K562 (cell line): ENCODE data around the gene WLS. TPM values are rescaled to one million over a fixed set of nuclear protein-coding genes. Genes with fewer than 3 reads are reported as not detected.

ENCODE experiments used
- ATAC-seq: fragments of 200-7000 bp; cut with Tn5 transposase; 3 replicates; pipeline ENCODE4 v1.9.1; 2020; ENCODE audit warnings: moderate library complexity
- BruUV-seq: library from RNA; stranded (reverse); fragments of 400-500 nt; replicated peaks from 2 replicates; lab custom pipeline; 2021; lab: Mats Ljungman, UMichigan
- CTCF ChIA-PET: fragments of 300-600 bp; formaldehyde crosslinking; extraction: SDS; loops from one replicate; lab custom pipeline; 2021; ENCODE audit warnings: low intra/inter-chr PET ratio; lab: Yijun Ruan, JAX
- POLR2A ChIA-PET: fragments of 300-600, 350-650 bp; sonication (Branson Sonifier 250); formaldehyde crosslinking; extraction: SDS; loops from one replicate; lab custom pipeline; 2021; ENCODE audit warnings: antibody characterized with exemption, inconsistent platforms; lab: Yijun Ruan, JAX
- DNase-seq, 4 experiments: peaks; one replicate each; pipeline versions ENCODE4 v3.0.0 to v3.0.0-alpha.2; 2011 to 2018; ENCODE audit warnings: low spot score in 3 of 4, mixed read lengths in 3 of 4; ENCODE audit errors: extremely low read depth in 1 of 4
- FAIRE-seq: peaks from 2 replicates; lab custom pipeline; 2011; peaks lifted over from hg19 to GRCh38; lab: Jason Lieb, UNC
- H2AFZ ChIP-seq: 2 replicates; pipeline ENCODE4 v1.6.0; 2011; ENCODE audit warnings: low read depth, low read length, control low read depth, inconsistent platforms
- H3K27ac ChIP-seq: fragments of 200-600 bp; 3 replicates; pipeline ENCODE4 v1.8.0; 2011; ENCODE audit warnings: low read depth, mild to moderate bottlenecking, control low read depth, inconsistent platforms, low read length, moderate library complexity, mixed read lengths; ENCODE audit errors: extremely low read depth
- H3K27me3 ChIP-seq, 2 experiments: fragments of 300-600 bp in 1 of 2; 2 replicates in 1 of 2; 3 replicates in 1 of 2; pipeline versions ENCODE4 v1.6.0 to v1.8.0; 2011; ENCODE audit warnings: inconsistent platforms in 2 of 2, low read length in 2 of 2, mild to moderate bottlenecking in 1 of 2, mixed read lengths in 1 of 2, moderate library complexity in 1 of 2; ENCODE audit not compliant: control insufficient read depth in 2 of 2, insufficient read depth in 2 of 2
- H3K36me3 ChIP-seq: fragments of 300-600 bp; 3 replicates; pipeline ENCODE4 v1.8.0; 2011; ENCODE audit warnings: mild to moderate bottlenecking, low read length, inconsistent platforms; ENCODE audit not compliant: control insufficient read depth, insufficient read depth
- H3K4me1 ChIP-seq, 2 experiments: fragments of 200-600 bp in 1 of 2; replicated peaks in 1 of 2; 2 replicates in 1 of 2; 3 replicates in 1 of 2; pipeline versions ENCODE4 v1.5.1 to v1.8.0; 2011; ENCODE audit warnings: inconsistent platforms in 2 of 2, low read length in 2 of 2, mild to moderate bottlenecking in 1 of 2, mixed read lengths in 1 of 2, moderate library complexity in 1 of 2; ENCODE audit not compliant: control insufficient read depth in 2 of 2, insufficient read depth in 2 of 2
- H3K4me2 ChIP-seq: 2 replicates; pipeline ENCODE4 v1.6.1; 2011; ENCODE audit warnings: low read length, control low read depth, inconsistent platforms, mixed read lengths; ENCODE audit not compliant: insufficient read depth
- H3K4me3 ChIP-seq: fragments of 200-600 bp; sonication (generic), shearing (Covaris generic); 2 replicates; pipeline ENCODE4 v1.5.1; 2016; ENCODE audit warnings: control low read depth, inconsistent platforms
- H3K79me2 ChIP-seq: fragments of 200-600 bp; 3 replicates; pipeline ENCODE4 v1.8.0; 2011; ENCODE audit warnings: low read length, inconsistent platforms; ENCODE audit not compliant: control insufficient read depth, insufficient read depth
- H3K9ac ChIP-seq, 2 experiments: 2 replicates each; pipeline versions ENCODE4 v1.6.0 to v1.6.1; 2011; ENCODE audit warnings: low read depth in 2 of 2, low read length in 2 of 2, control low read depth in 1 of 2, inconsistent platforms in 1 of 2, mild to moderate bottlenecking in 1 of 2, mixed read lengths in 1 of 2; ENCODE audit not compliant: insufficient read depth in 1 of 2
- H3K9me1 ChIP-seq: one replicate; pipeline ENCODE4 v1.6.0; 2011; ENCODE audit warnings: inconsistent platforms, mild to moderate bottlenecking, low read length, moderate library complexity; ENCODE audit not compliant: control insufficient read depth, insufficient read depth
- H3K9me3 ChIP-seq: replicated peaks from 2 replicates; pipeline ENCODE4 v1.5.1; 2011; ENCODE audit warnings: low read depth, low read length, inconsistent platforms; ENCODE audit not compliant: control insufficient read depth, insufficient read depth
- H4K20me1 ChIP-seq: replicated peaks from 2 replicates; pipeline ENCODE4 v1.6.1; 2011; ENCODE audit warnings: low read length, inconsistent platforms, mixed read lengths; ENCODE audit not compliant: control insufficient read depth, insufficient read depth
- BRF1 ChIP-seq: IDR thresholded peaks from 3 replicates; pipeline ENCODE4 v1.6.1; 2011; ENCODE audit warnings: borderline replicate concordance, mild to moderate bottlenecking; ENCODE audit not compliant: insufficient read length; ENCODE audit errors: extremely low read depth
- HOXB6 ChIP-seq: fragments of 250-450 bp; sonication (Bioruptor Pico); IDR thresholded peaks from 2 replicates; pipeline ENCODE4 v1.5.1; 2022; ENCODE audit warnings: mild to moderate bottlenecking, borderline replicate concordance
- ILF3 ChIP-seq: fragments of 450-650 bp; IDR thresholded peaks from 2 replicates; pipeline ENCODE4 v1.6.1; 2018; ENCODE audit warnings: antibody characterized with exemption, mild to moderate bottlenecking, moderate library complexity, borderline replicate concordance
- PHB ChIP-seq: fragments of 250-450 bp; sonication (Bioruptor Pico); IDR thresholded peaks from 2 replicates; pipeline ENCODE4 v1.5.0; 2021
- RAD51 ChIP-seq: fragments of 450-650 bp; IDR thresholded peaks from 2 replicates; pipeline ENCODE4 v1.7.1; 2016; ENCODE audit warnings: low read depth, mild to moderate bottlenecking, borderline replicate concordance
- SAFB2 ChIP-seq: fragments of 200-400 bp; formaldehyde crosslinking; IDR thresholded peaks from 2 replicates; pipeline ENCODE4 v1.6.1; 2018; ENCODE audit warnings: borderline replicate concordance, low read length, low read depth, moderate library complexity; ENCODE audit not compliant: severe bottlenecking
- SIX5 ChIP-seq, 2 experiments: IDR thresholded peaks; 2 replicates each; pipeline ENCODE4 v1.6.1; 2011; ENCODE audit warnings: low read length in 2 of 2, borderline replicate concordance in 1 of 2, low read depth in 1 of 2, mild to moderate bottlenecking in 1 of 2, moderate library complexity in 1 of 2; ENCODE audit not compliant: insufficient read depth in 1 of 2
- TCFL5 ChIP-seq: fragments of 250-450 bp; sonication (Bioruptor Pico); conservative IDR thresholded peaks from 2 replicates; pipeline ENCODE4 v1.6.1; 2021; ENCODE audit warnings: mild to moderate bottlenecking, moderate library complexity, matching md5 sums
- ZKSCAN3 ChIP-seq: fragments of 250-450 bp; sonication (Bioruptor Pico); IDR thresholded peaks from 2 replicates; pipeline ENCODE4 v1.4.0; 2020
- WGBS: fragments of 100-300 bp; shearing (Covaris generic); methylation state at CpG from one replicate; pipeline ENCODE4 v1.1.6; 2016; ENCODE audit warnings: low coverage, mixed read lengths; ENCODE audit not compliant: insufficient coverage; ENCODE audit errors: missing lambda C conversion rate; 5-methylcytosine and 5-hydroxymethylcytosine counted together
- in situ Hi-C: fragments of 300-500 bp; cut with MboI; formaldehyde crosslinking; loops from 4 replicates; pipeline ENCODE4 v1.15.0; 2018; ENCODE audit warnings: inconsistent platforms, mixed read lengths
- intact Hi-C: fragments of 100-400 bp; cut with micrococcal nuclease; formaldehyde crosslinking; loops from 2 replicates; pipeline ENCODE4 v1.14.2; 2022
- polyA plus RNA-seq, 8 experiments: library from polyadenylated mRNA; depleted of rRNA in 4 of 8; stranded (reverse) in 5 of 8; unstranded in 3 of 8; fragments of >200 nt; fragmentation: Nextera tagmentation in 2 of 8; fragmentation: Illumina TruSeq in 1 of 8; extraction: Ambion mirVana in 2 of 8; extraction: Trizol in 1 of 8; gene quantifications; 2 replicates each; pipeline versions ENCODE4 v1.2.1 to v1.2.3, GENCODE V29; 2011 to 2014; ENCODE audit warnings: inconsistent platforms in 1 of 8, missing spikeins in 1 of 8
- total RNA-seq, 7 experiments: library from RNA; depleted of rRNA in 6 of 7; stranded (reverse); fragments of >200 nt in 6 of 7; fragmentation: Illumina TruSeq in 2 of 7; extraction: Trizol in 2 of 7; gene quantifications; 2 replicates each; pipeline versions ENCODE4 v1.2.1 to v1.2.3, GENCODE V29; 2011 to 2021; ENCODE audit warnings: low replicate concordance in 1 of 7
- TF ChIP-seq, protein P1 (sequence below): fragments of 250-450 bp; sonication (Bioruptor Pico); IDR thresholded peaks from 2 replicates; pipeline ENCODE4 v1.5.0; 2021; ENCODE audit warnings: mild to moderate bottlenecking, borderline replicate concordance
- TF ChIP-seq, protein P2 (sequence below): fragments of 450-650 bp; formaldehyde crosslinking; IDR thresholded peaks from 2 replicates; pipeline ENCODE4 v1.4.0; 2022; ENCODE audit warnings: missing genetic modification characterization
- TF ChIP-seq, protein P3 (sequence below): IDR thresholded peaks from 3 replicates; pipeline ENCODE4 v1.6.1; 2011; ENCODE audit warnings: borderline replicate concordance, mild to moderate bottlenecking, moderate library complexity; ENCODE audit not compliant: insufficient read length; ENCODE audit errors: extremely low read depth

Gene WLS
- total and polyA plus RNA-seq, 9 of the 15 experiments (the other 6 are each of a cell fraction or from before 2014, with no cell fraction given) = 0.47 TPM; not detected in 8

DNA sequence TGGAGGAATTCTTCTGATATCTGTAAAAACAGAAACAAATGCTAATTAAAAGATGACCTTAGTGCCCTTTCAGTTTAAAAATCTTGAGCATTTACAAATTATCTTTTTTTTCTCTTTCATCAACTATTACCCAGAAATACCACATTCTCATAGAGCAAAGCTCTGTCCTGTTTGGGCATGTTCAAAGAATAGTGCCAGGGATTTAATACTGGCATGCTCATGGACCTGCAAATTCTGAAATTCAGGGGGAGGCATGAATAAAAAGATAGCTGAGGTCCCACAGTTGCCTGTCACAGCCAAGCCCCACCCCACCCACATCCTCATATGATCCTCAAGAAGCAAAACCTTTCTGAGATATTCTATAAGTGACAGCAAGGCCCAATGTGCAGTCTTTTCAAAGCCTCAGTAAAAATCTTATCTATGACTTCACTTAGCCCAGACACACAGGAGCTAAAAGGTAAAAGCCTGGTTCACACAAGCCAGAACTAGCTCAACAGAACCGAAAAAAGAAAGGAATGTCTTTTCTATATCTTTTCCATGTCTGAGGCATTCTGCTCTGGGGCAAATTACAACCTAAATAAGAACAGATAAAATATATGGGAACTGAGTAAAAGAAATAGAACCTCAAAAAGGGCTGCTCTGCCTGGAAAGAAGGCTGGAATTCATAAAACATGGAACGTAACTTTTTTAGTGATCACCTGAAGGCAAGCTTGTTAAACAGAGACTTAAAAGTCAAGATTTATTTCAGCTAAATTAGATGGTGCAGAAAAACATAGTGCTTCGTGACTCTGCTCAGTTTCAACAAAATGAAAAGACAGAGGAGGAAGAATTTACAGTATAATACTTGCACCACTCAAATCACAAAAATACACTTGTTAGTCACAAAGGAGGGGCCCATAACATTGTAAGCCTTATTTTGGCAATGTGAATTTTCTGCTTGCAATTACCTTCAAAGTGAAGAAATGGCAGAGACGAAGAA, 11.0 kb downstream of the WLS start (continued):
- TF ChIP-seq SIX5 (IDR thresholded peaks at IDR 0.05; ENCODE audit: borderline replicate concordance in 1 of 2, insufficient read depth in 1 of 2, low read depth in 1 of 2, low read length in 2 of 2) (no peak), ZKSCAN3 (CRISPR knock-in tag) (no peak), RAD51 (no peak), SAFB2 (no peak)
- TF ChIP-seq, protein P1, sequence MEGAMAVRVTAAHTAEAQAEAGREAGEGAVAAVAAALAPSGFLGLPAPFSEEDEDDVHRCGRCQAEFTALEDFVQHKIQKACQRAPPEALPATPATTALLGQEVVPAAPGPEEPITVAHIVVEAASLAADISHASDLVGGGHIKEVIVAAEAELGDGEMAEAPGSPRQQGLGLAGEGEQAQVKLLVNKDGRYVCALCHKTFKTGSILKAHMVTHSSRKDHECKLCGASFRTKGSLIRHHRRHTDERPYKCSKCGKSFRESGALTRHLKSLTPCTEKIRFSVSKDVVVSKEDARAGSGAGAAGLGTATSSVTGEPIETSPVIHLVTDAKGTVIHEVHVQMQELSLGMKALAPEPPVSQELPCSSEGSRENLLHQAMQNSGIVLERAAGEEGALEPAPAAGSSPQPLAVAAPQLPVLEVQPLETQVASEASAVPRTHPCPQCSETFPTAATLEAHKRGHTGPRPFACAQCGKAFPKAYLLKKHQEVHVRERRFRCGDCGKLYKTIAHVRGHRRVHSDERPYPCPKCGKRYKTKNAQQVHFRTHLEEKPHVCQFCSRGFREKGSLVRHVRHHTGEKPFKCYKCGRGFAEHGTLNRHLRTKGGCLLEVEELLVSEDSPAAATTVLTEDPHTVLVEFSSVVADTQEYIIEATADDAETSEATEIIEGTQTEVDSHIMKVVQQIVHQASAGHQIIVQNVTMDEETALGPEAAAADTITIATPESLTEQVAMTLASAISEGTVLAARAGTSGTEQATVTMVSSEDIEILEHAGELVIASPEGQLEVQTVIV (CRISPR knock-in tag) = no peak
- TF ChIP-seq, all 486 proteins: peak for 0

DNA sequence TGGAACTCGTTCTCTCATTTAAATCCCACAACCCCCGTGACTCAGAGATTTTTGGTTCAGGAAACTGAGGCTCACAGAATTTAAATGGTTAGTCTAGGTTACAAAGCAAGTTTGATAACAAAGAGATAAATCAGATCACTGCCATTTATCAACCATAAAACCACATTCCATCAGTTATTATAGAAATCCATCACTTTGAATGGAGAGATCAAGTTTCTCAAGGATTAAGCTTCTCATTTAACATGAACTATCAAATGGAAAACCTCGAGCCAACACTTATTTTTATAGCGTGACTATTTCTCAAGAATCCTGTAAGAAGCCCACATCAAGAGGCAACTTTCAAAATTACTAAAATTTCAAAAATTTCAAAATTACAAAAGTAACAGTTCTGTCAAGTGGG, 11.9 kb downstream of the WLS start:
- Histone ChIP-seq H3K4me2 (no peak overlapping the region), H2AFZ (no peak overlapping the region), H3K4me3 (no peak overlapping the region), H3K4me1 (no peaks in the 10 kb centered on the region), H3K27ac (no peak overlapping the region), H3K27me3 (no peaks in the 10 kb centered on the region), H3K36me3 (no peaks in the 10 kb centered on the region), H3K9me1 (no peaks in the 10 kb centered on the region), H4K20me1 (no peaks in the 10 kb centered on the region), H3K9ac (no peak overlapping the region), H3K79me2 (no peaks in the 10 kb centered on the region), H3K9me3 (no peaks in the 10 kb centered on the region; the same call in 1 of the 2 replicates)
- CTCF ChIA-PET = no interaction called here
- ATAC-seq (no peak), FAIRE-seq (no peak), DNase-seq (no peak)
- BruUV-seq = no TSS peak
- POLR2A ChIA-PET = no interaction called here
- 0% methylated on average over 4 of the region's 4 CpGs for WGBS
- in situ Hi-C loops = no loop called here
- intact Hi-C loops = no loop called here
- no peak for TF ChIP-seq HOXB6 (CRISPR knock-in tag)
- no peak for TF ChIP-seq BRF1
- no peak for TF ChIP-seq TCFL5 (CRISPR knock-in tag)
- TF ChIP-seq PHB = no peak
- no peak for TF ChIP-seq ILF3
- TF ChIP-seq, protein P2, sequence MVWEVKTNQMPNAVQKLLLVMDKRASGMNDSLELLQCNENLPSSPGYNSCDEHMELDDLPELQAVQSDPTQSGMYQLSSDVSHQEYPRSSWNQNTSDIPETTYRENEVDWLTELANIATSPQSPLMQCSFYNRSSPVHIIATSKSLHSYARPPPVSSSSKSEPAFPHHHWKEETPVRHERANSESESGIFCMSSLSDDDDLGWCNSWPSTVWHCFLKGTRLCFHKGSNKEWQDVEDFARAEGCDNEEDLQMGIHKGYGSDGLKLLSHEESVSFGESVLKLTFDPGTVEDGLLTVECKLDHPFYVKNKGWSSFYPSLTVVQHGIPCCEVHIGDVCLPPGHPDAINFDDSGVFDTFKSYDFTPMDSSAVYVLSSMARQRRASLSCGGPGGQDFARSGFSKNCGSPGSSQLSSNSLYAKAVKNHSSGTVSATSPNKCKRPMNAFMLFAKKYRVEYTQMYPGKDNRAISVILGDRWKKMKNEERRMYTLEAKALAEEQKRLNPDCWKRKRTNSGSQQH (CRISPR knock-in tag) = no peak
- TF ChIP-seq, protein P3, sequence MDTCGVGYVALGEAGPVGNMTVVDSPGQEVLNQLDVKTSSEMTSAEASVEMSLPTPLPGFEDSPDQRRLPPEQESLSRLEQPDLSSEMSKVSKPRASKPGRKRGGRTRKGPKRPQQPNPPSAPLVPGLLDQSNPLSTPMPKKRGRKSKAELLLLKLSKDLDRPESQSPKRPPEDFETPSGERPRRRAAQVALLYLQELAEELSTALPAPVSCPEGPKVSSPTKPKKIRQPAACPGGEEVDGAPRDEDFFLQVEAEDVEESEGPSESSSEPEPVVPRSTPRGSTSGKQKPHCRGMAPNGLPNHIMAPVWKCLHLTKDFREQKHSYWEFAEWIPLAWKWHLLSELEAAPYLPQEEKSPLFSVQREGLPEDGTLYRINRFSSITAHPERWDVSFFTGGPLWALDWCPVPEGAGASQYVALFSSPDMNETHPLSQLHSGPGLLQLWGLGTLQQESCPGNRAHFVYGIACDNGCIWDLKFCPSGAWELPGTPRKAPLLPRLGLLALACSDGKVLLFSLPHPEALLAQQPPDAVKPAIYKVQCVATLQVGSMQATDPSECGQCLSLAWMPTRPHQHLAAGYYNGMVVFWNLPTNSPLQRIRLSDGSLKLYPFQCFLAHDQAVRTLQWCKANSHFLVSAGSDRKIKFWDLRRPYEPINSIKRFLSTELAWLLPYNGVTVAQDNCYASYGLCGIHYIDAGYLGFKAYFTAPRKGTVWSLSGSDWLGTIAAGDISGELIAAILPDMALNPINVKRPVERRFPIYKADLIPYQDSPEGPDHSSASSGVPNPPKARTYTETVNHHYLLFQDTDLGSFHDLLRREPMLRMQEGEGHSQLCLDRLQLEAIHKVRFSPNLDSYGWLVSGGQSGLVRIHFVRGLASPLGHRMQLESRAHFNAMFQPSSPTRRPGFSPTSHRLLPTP = no peak
